ENCODE results near the gene ARHGAP15.

DNA sequence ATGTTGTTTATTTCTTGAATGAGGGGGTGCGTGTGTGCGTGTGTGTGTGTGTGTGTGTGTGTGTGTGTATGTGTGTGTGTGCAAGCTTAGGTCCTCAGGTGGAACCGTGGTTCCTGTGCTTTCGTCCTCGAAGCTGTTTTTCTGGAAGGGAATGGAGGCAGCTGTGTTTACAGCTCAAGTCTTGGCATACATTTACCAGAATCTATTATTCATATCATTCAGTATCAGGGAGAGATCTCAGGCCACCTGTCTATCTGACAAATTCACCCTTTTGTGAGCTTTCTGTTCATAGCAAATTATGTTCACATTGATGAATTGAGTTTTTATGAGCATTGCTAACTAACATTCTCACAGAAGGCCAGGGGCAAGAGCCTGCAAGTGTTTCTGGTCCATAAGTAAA, 550.4 kb downstream of the ARHGAP15 start:
- TF ChIP-seq POLR2A (IDR thresholded peaks at IDR 0.05) (no peak), CTCF (IDR thresholded peaks at IDR 0.05) (no peak), EP300 (IDR thresholded peaks at IDR 0.05) (no peak), POLR2AphosphoS5 (IDR thresholded peaks at IDR 0.05) (no peak)

All from suprapubic skin (tissue), 4 donors.